HEK293 (cell line): ENCODE data around the gene SUSD2.
"Not testable (repeated sequence)": the region's sequence is repeated elsewhere in the genome, so short reads cannot be mapped to it uniquely, and the experiment has no call there.

Experiments
- CTCF ChIP-seq: fragments of 450-650 bp; formaldehyde crosslinking; IDR thresholded peaks from 2 replicates; pipeline ENCODE4 v1.5.1; 2016; ENCODE audit warnings: missing biosample characterization, missing genetic modification characterization
- REST ChIP-seq: fragments of 450-650 bp; formaldehyde crosslinking; IDR thresholded peaks from 2 replicates; pipeline ENCODE4 v1.5.1; 2016; ENCODE audit warnings: missing biosample characterization, missing genetic modification characterization

- TF ChIP-seq CTCF; REST (tag by site-specific recombination): not testable (repeated sequence)
Measured at GRCh38 chr22:24210409-24210808, 29.1 kb downstream of the SUSD2 start.
